Nephron (organoid): ENCODE measurements around the gene CD151.

ENCODE experiments used
- H3K27ac Mint-ChIP-seq, 3 experiments: 2 replicates each; pipeline ENCODE4 v1.8.0; 2020; ENCODE audit warnings: mixed read lengths in 3 of 3, mild to moderate bottlenecking in 2 of 3, moderate library complexity in 1 of 3
- H3K27me3 Mint-ChIP-seq: 2 replicates; pipeline ENCODE4 v1.8.0; 2021; ENCODE audit warnings: low read depth, mild to moderate bottlenecking, moderate library complexity, mixed read lengths
- H3K36me3 Mint-ChIP-seq: 2 replicates; pipeline ENCODE4 v1.8.0; 2020; ENCODE audit warnings: low read depth, mixed read lengths
- H3K4me1 Mint-ChIP-seq: 2 replicates; pipeline ENCODE4 v1.8.0; 2020; ENCODE audit warnings: mixed read lengths
- H3K4me3 Mint-ChIP-seq, 3 experiments: 2 replicates each; pipeline ENCODE4 v1.8.0; 2020; ENCODE audit warnings: mild to moderate bottlenecking in 3 of 3, mixed read lengths in 3 of 3, moderate library complexity in 2 of 3
- H3K9me3 Mint-ChIP-seq: 2 replicates; pipeline ENCODE4 v1.8.0; 2020; ENCODE audit warnings: mixed read lengths
- TF ChIP-seq, protein P1 (sequence below), 3 experiments: fragments of 200-600 bp; sonication (generic); IDR thresholded peaks; one replicate each; pipeline ENCODE4 v1.5.0; 2021; ENCODE audit warnings: antibody characterized with exemption in 3 of 3; ENCODE audit not compliant: unreplicated experiment in 3 of 3

The CD151 gene

DNA sequence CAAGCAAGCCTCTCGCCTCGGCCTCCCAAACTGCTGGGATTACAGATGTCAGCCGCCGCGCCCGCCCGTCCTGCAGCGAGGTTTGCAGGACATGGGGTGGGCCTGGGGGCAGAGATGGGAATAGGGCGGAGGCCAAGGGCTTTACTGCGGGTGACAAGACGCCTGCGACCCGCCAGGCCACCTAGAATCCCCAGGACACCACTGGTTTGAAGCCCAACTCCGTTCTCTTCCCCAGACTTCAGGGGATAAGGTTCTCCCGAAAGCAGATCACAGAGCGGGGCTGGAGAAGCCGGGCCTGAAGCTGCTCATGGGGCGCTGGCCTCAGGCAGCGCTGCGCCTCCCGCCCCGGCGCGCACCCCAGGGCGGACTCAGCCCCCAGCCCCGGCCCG, 9.2 kb downstream of the CD151 start:
- Mint-ChIP-seq H3K27ac (peak overlapping the region; percentile 79 to 88 (median 81)), H3K27me3 (no peaks in the 10 kb centered on the region), H3K9me3 (no peaks in the 10 kb centered on the region), H3K36me3 (peaks cover 12% of the 10 kb centered on the region), H3K4me3 (peak overlapping the region; percentile 85 to 92 (median 90)), H3K4me1 (peaks cover 33% of the 10 kb centered on the region)
- TF ChIP-seq, protein P1, sequence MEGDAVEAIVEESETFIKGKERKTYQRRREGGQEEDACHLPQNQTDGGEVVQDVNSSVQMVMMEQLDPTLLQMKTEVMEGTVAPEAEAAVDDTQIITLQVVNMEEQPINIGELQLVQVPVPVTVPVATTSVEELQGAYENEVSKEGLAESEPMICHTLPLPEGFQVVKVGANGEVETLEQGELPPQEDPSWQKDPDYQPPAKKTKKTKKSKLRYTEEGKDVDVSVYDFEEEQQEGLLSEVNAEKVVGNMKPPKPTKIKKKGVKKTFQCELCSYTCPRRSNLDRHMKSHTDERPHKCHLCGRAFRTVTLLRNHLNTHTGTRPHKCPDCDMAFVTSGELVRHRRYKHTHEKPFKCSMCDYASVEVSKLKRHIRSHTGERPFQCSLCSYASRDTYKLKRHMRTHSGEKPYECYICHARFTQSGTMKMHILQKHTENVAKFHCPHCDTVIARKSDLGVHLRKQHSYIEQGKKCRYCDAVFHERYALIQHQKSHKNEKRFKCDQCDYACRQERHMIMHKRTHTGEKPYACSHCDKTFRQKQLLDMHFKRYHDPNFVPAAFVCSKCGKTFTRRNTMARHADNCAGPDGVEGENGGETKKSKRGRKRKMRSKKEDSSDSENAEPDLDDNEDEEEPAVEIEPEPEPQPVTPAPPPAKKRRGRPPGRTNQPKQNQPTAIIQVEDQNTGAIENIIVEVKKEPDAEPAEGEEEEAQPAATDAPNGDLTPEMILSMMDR (IDR thresholded peaks at IDR 0.05; ENCODE audit: unreplicated experiment in 3 of 3): no peak

DNA sequence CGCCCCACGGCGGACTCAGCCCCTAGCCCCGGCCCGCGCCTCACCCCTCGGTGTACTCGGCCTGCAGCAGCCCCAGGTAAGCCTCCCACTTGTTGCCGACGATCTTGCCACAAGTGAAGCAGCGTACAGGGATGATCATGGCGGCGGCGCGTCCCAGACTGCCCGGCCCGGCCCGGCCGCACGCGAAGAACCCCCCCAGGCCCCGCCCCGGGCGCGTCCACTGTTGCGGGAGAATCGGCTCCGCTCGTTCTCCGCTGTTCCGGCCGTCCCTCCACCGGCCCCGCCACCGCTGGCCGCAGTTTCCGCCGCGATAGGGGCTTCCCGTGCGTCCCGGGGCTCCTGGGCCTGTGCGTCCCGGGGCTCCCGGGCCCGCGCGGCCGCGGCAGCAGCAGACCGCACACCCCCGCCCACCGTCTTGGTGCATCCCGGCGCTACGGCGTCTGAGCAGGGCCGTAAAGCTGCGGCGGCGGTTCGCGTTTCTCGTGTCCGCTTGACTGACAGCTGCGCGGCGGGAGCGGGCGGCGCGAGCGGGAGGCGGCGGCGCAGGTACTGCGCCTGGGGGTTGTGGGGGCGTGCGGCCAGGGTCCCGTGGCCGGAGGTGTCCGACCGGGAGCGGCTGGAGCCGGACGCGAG, 9.7 kb downstream of the CD151 start, which contains the start of the genes POLR2L and TSPAN4:
Gene POLR2L, minus strand, starts transcription at position 160 of the 633 bp plus-strand sequence. Its CDS starts 21 bp downstream, at position 139.
Gene TSPAN4, plus strand, starts transcription at position 483 of the 633 bp plus-strand sequence. CDS start 7,453 bp downstream, outside the sequence.
- TF ChIP-seq, protein P1 (IDR thresholded peaks at IDR 0.05; ENCODE audit: unreplicated experiment in 3 of 3): no peak
- Mint-ChIP-seq H3K4me1 (peaks cover 33% of the 10 kb centered on the region), H3K9me3 (no peaks in the 10 kb centered on the region), H3K4me3 (peak within 1 kb of the TSS; percentile 85 to 92 (median 90)), H3K27me3 (no peaks in the 10 kb centered on the region), H3K36me3 (peaks cover 12% of the 10 kb centered on the region), H3K27ac (peak within 1 kb of the TSS; percentile 88 to 94 (median 90))

DNA sequence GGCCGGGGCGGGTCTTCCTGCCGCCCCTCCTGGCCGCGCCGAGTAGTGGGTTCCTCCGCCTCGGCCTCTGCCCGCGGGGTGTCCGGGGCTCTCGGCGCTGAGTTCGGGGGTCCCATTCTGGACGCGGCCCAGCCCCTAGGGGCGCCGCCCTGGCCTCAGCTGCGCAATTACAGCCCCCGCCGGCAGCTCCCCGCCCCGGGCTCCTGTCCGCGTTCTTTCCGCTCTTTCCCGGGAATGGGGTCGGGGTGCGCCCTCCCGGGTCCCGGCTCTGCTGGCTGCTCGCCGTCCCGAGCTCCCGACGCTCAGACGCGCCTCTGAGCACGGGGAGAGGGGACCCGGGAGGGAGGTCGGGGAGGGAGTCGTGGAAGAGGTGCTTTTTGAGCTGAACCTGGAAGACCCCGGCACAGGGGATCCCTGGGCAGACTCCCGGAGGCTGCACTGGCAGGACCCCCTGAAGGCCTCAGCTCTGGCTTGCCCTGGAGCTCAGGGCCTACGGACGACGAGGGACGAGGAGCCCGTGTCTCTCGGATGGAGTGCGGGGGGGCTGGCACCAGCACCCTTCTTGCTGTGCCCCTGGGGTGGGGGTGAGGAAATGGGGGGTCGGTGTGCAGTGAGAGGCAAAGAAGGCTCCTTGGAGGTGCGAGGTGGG, 10.5 kb downstream of the CD151 start:
- Mint-ChIP-seq H3K36me3 (peaks cover 12% of the 10 kb centered on the region), H3K4me1 (peaks cover 33% of the 10 kb centered on the region), H3K4me3 (peak overlapping the region; percentile 84 to 91 (median 89)), H3K27ac (peak overlapping the region; percentile 86 to 94 (median 90)), H3K27me3 (no peaks in the 10 kb centered on the region), H3K9me3 (no peaks in the 10 kb centered on the region)
- TF ChIP-seq, protein P1 (IDR thresholded peaks at IDR 0.05; ENCODE audit: unreplicated experiment in 3 of 3): peak in 1 of 3 experiments; percentile 23

DNA sequence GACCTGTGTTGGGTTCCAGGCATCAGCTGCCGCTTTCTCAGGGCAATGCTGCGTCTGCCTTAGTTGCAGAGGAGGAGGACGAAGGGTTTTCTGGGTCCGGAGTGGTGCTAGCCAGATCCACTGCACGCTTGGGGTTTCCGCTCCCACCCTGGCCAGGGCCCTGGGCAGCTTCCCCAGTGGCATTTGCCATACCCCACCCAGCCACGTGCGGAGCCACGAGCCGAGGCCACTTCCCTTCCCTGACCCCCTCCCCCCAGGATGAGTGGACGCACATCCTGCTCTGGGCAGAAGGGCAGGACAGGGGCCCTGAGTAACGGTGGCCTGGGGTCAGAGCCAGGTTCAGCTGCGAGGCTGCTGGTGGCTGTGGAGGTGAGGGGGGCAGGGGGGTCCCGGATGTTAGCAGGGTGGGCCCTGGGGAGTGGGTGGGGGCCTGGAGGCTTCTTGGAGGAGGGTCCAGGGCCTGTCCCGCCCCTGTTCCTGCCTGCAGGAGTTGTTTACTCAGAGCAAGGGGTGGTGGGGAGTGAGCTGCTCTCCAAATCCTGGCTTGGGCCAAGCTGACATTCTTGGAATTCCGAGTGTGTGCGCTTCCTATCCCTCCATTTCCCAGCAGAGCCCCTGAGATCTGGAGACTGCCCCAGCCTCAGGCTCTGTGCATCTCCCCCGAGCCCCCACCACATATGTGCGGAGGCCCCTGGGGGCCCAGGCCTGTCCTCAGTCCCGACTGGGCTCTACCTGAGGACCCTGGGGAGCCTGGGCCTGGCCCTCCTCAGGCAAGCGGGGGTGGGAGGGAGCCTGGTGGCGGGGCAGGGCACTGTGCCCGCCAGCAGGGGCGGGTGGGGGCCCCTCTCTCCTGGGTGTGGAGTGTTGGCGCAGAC, 11.3 kb downstream of the CD151 start:
- Mint-ChIP-seq H3K27me3 (no peaks in the 10 kb centered on the region), H3K27ac (peak overlapping the region; percentile 90 to 95 (median 94)), H3K9me3 (no peaks in the 10 kb centered on the region), H3K4me1 (peaks cover 27% of the 10 kb centered on the region), H3K36me3 (peaks cover 6% of the 10 kb centered on the region), H3K4me3 (peak overlapping the region; percentile 84 to 91 (median 89))
- TF ChIP-seq, protein P1 (IDR thresholded peaks at IDR 0.05; ENCODE audit: unreplicated experiment in 3 of 3): no peak

- peak overlapping the region; percentile 90 to 95 (median 94) for H3K27ac Mint-ChIP-seq
- peaks cover 27% of the 10 kb centered on the region for H3K4me1 Mint-ChIP-seq
- H3K36me3 Mint-ChIP-seq: peaks cover 6% of the 10 kb centered on the region
- no peaks in the 10 kb centered on the region for H3K27me3 Mint-ChIP-seq
- TF ChIP-seq, protein P1 (IDR thresholded peaks at IDR 0.05; ENCODE audit: unreplicated experiment in 3 of 3): peak in 1 of 3 experiments; percentile 7
- H3K9me3 Mint-ChIP-seq: no peaks in the 10 kb centered on the region
- peak overlapping the region; percentile 82 to 87 (median 87) for H3K4me3 Mint-ChIP-seq
Observed at GRCh38 chr11:844693-845644, 12.2 kb downstream of the CD151 start.
